H9 (cell line): Measurements from ENCODE around the gene HNRNPLL. TPM values are rescaled to one million over a fixed set of nuclear protein-coding genes. Genes with fewer than 3 reads are reported as not detected.

Source experiments
- DNase-seq: peaks from one replicate; pipeline ENCODE4 v3.0.0-alpha.2; 2017
- H2AFZ ChIP-seq: one replicate; pipeline ENCODE4 v1.6.1; 2013; ENCODE audit warnings: mild to moderate bottlenecking, low read length, control low read depth, moderate library complexity
- H2AK5ac ChIP-seq: 2 replicates; pipeline ENCODE4 v1.6.1; 2013; ENCODE audit warnings: low read length, control low read depth, mixed read lengths; ENCODE audit not compliant: insufficient read length
- H2BK120ac ChIP-seq: one replicate; pipeline ENCODE4 v1.6.1; 2013; ENCODE audit warnings: low read depth, mild to moderate bottlenecking, low read length, control low read depth, inconsistent platforms; ENCODE audit not compliant: poor library complexity, severe bottlenecking
- H2BK12ac ChIP-seq: 2 replicates; pipeline ENCODE4 v1.6.1; 2013; ENCODE audit warnings: low read length, control low read depth, mixed read lengths, low read depth; ENCODE audit not compliant: insufficient read length
- H2BK15ac ChIP-seq: 2 replicates; pipeline ENCODE4 v1.6.1; 2013; ENCODE audit warnings: low read depth, low read length, control low read depth
- H2BK20ac ChIP-seq: one replicate; pipeline ENCODE4 v1.6.1; 2013; ENCODE audit warnings: low read depth, mild to moderate bottlenecking, low read length, control low read depth, inconsistent platforms; ENCODE audit not compliant: poor library complexity, severe bottlenecking
- H2BK5ac ChIP-seq: 2 replicates; pipeline ENCODE4 v1.6.1; 2013; ENCODE audit warnings: low read length, control low read depth, mixed read lengths; ENCODE audit not compliant: insufficient read length
- H3K14ac ChIP-seq: 2 replicates; pipeline ENCODE4 v1.6.1; 2013; ENCODE audit warnings: low read length, control low read depth; ENCODE audit not compliant: insufficient read depth
- H3K18ac ChIP-seq: 2 replicates; pipeline ENCODE4 v1.6.1; 2013; ENCODE audit warnings: low read depth, mild to moderate bottlenecking, mixed read lengths, low read length, control low read depth; ENCODE audit not compliant: insufficient read length
- H3K23ac ChIP-seq: 2 replicates; pipeline ENCODE4 v1.6.1; 2013; ENCODE audit warnings: low read length, control low read depth, mixed read lengths, low read depth; ENCODE audit not compliant: insufficient read length
- H3K23me2 ChIP-seq: 2 replicates; pipeline ENCODE4 v1.6.1; 2013; ENCODE audit warnings: low read depth, mild to moderate bottlenecking, mixed read lengths, low read length, control low read depth; ENCODE audit not compliant: insufficient read length, poor library complexity, severe bottlenecking
- H3K27ac ChIP-seq: 2 replicates; pipeline ENCODE4 v1.5.1; 2013; ENCODE audit warnings: low read length, control low read depth, mixed read lengths, low read depth; ENCODE audit not compliant: insufficient read length
- H3K27me3 ChIP-seq: 2 replicates; pipeline ENCODE4 v1.6.1; 2013; ENCODE audit warnings: low read length, control low read depth, inconsistent platforms; ENCODE audit not compliant: insufficient read depth
- H3K4ac ChIP-seq: 2 replicates; pipeline ENCODE4 v1.6.1; 2013; ENCODE audit warnings: low read depth, mild to moderate bottlenecking, control low read depth, inconsistent platforms, low read length, moderate library complexity
- H3K4me1 ChIP-seq: 2 replicates; pipeline ENCODE4 v1.6.1; 2013; ENCODE audit warnings: low read length, control low read depth, inconsistent platforms; ENCODE audit not compliant: insufficient read depth
- H3K4me2 ChIP-seq: 2 replicates; pipeline ENCODE4 v1.6.1; 2013; ENCODE audit warnings: low read length, control low read depth, mixed read lengths; ENCODE audit not compliant: insufficient read length, insufficient read depth
- H3K56ac ChIP-seq: 2 replicates; pipeline ENCODE4 v1.6.1; 2013; ENCODE audit warnings: low read depth, mild to moderate bottlenecking, mixed read lengths, low read length, control low read depth; ENCODE audit not compliant: insufficient read length
- H3K79me1 ChIP-seq: 2 replicates; pipeline ENCODE4 v1.6.1; 2013; ENCODE audit warnings: low read depth, mild to moderate bottlenecking, moderate library complexity, low read length, control low read depth, inconsistent platforms; ENCODE audit not compliant: insufficient read depth, poor library complexity, severe bottlenecking
- H3K79me2 ChIP-seq: 2 replicates; pipeline ENCODE4 v1.6.1; 2013; ENCODE audit warnings: low read length, control low read depth, inconsistent platforms; ENCODE audit not compliant: insufficient read depth
- H3K9ac ChIP-seq: 2 replicates; pipeline ENCODE4 v1.6.1; 2013; ENCODE audit warnings: low read length, control low read depth, mixed read lengths; ENCODE audit not compliant: insufficient read length; ENCODE audit errors: extremely low read depth
- H3K9me3 ChIP-seq: one replicate; pipeline ENCODE4 v1.6.1; 2013; ENCODE audit warnings: low read depth, low read length, inconsistent platforms; ENCODE audit not compliant: control insufficient read depth
- H3T11ph ChIP-seq: one replicate; pipeline ENCODE4 v1.6.1; 2013; ENCODE audit warnings: mild to moderate bottlenecking, low read length, control low read depth, inconsistent platforms
- H4K20me1 ChIP-seq: one replicate; pipeline ENCODE4 v1.6.1; 2013; ENCODE audit not compliant: control insufficient read depth, insufficient read length, insufficient read depth
- H4K5ac ChIP-seq: 2 replicates; pipeline ENCODE4 v1.6.1; 2013; ENCODE audit warnings: low read depth, mild to moderate bottlenecking, mixed read lengths, low read length, control low read depth; ENCODE audit not compliant: insufficient read length
- H4K8ac ChIP-seq: replicated peaks from 2 replicates; pipeline ENCODE4 v1.6.1; 2013; ENCODE audit warnings: low read length, control low read depth, mixed read lengths, low read depth; ENCODE audit not compliant: insufficient read length
- H4K91ac ChIP-seq: 2 replicates; pipeline ENCODE4 v1.6.1; 2013; ENCODE audit warnings: low read depth, mild to moderate bottlenecking, moderate library complexity, mixed read lengths, low read length, control low read depth; ENCODE audit not compliant: insufficient read length
- H3K27ac Mint-ChIP-seq, 3 experiments: 2 replicates in 2 of 3; 3 replicates in 1 of 3; pipeline ENCODE4 v1.8.0; 2020 to 2021; ENCODE audit warnings: mixed read lengths in 3 of 3, mild to moderate bottlenecking in 1 of 3, moderate library complexity in 1 of 3
- H3K27me3 Mint-ChIP-seq: 2 replicates; pipeline ENCODE4 v1.8.0; 2021; ENCODE audit warnings: low read depth, mild to moderate bottlenecking, moderate library complexity, mixed read lengths
- H3K36me3 Mint-ChIP-seq, 3 experiments: 2 replicates in 2 of 3; 3 replicates in 1 of 3; pipeline ENCODE4 v1.8.0; 2020 to 2021; ENCODE audit warnings: low read depth in 3 of 3, mixed read lengths in 3 of 3; ENCODE audit not compliant: insufficient read depth in 1 of 3
- H3K4me1 Mint-ChIP-seq, 2 experiments: 2 replicates each; pipeline ENCODE4 v1.8.0; 2020; ENCODE audit warnings: mixed read lengths in 2 of 2
- H3K4me3 Mint-ChIP-seq, 2 experiments: 2 replicates in 1 of 2; 3 replicates in 1 of 2; pipeline ENCODE4 v1.8.0; 2020 to 2021; ENCODE audit warnings: mild to moderate bottlenecking in 2 of 2, mixed read lengths in 2 of 2, moderate library complexity in 1 of 2
- H3K9me3 Mint-ChIP-seq, 2 experiments: 2 replicates in 1 of 2; 3 replicates in 1 of 2; pipeline ENCODE4 v1.8.0; 2020; ENCODE audit warnings: mild to moderate bottlenecking in 2 of 2, mixed read lengths in 2 of 2, moderate library complexity in 1 of 2
- CTCF ChIP-seq: fragments of 200-600 bp; sonication (generic); conservative IDR thresholded peaks from 3 replicates; pipeline ENCODE4 v1.8.0; 2021; ENCODE audit warnings: antibody characterized with exemption, mild to moderate bottlenecking
- WGBS: extraction: QIAGEN DNeasy Blood & Tissue Kit; methylation state at CpG from one replicate; pipeline ENCODE4 v1.1.7; 2013; ENCODE audit warnings: missing lambda C conversion rate, low lambda C conversion rate, mixed read lengths; ENCODE audit not compliant: insufficient read length; ENCODE audit errors: extremely low coverage; 5-methylcytosine and 5-hydroxymethylcytosine counted together
- total RNA-seq: library from RNA; stranded (reverse); gene quantifications from 2 replicates; pipeline ENCODE4 v1.2.1, GENCODE V29; 2021

The HNRNPLL gene
- total RNA-seq, 1 experiment from 2014 or later: 52.3 TPM

GRCh38 chr2:38598200-38598990 lies 4.3 kb downstream of the HNRNPLL start:
- peaks cover 42 to 44% of the 10 kb centered on the region in 2 experiments for H3K4me1 Mint-ChIP-seq
- H3K56ac ChIP-seq: no peak overlapping the region
- H3K27ac ChIP-seq: no peak overlapping the region
- no peak overlapping the region for H4K5ac ChIP-seq
- no peak overlapping the region for H2AK5ac ChIP-seq
- H3K14ac ChIP-seq: no peak overlapping the region
- no peaks in the 10 kb centered on the region for H3K27me3 ChIP-seq
- no peak overlapping the region for H3K4ac ChIP-seq
- H2BK12ac ChIP-seq: no peak overlapping the region
- no peak overlapping the region for H3T11ph ChIP-seq
- H3K23ac ChIP-seq: no peak overlapping the region
- WGBS: no CpG with 5 or more reads among the region's 5 CpGs
- H3K9me3 ChIP-seq: no peaks in the 10 kb centered on the region
- H2BK5ac ChIP-seq: no peak overlapping the region
- H3K9me3 Mint-ChIP-seq: no peaks in the 10 kb centered on the region
- H3K23me2 ChIP-seq: peaks cover 11% of the 10 kb centered on the region
- H2AFZ ChIP-seq: no peak overlapping the region
- no peak overlapping the region for H4K8ac ChIP-seq
- no peak overlapping the region for H4K91ac ChIP-seq
- peaks cover 4% of the 10 kb centered on the region for H3K4me1 ChIP-seq
- H3K79me2 ChIP-seq: peaks cover 49% of the 10 kb centered on the region; the same call in 1 of the 2 replicates
- H3K4me2 ChIP-seq: peak overlapping the region; percentile 37
- H4K20me1 ChIP-seq: no peaks in the 10 kb centered on the region
- H2BK120ac ChIP-seq: no peak overlapping the region
- H3K9ac ChIP-seq: peak overlapping the region; percentile 12
- no peak overlapping the region for H3K18ac ChIP-seq
- no peaks in the 10 kb centered on the region for H3K27me3 Mint-ChIP-seq
- 0 out of 7 replicates have a peak, but pooled peaks cover 0 to 5% (median 0%) of the 10 kb centered on the region in 3 experiments for H3K36me3 Mint-ChIP-seq
- H2BK20ac ChIP-seq: no peak overlapping the region
- no peak for DNase-seq
- no peak for TF ChIP-seq CTCF
- H3K27ac Mint-ChIP-seq: peak overlapping the region in 2 of 3 experiments; percentile 54 to 67; a peak in 4 of 7 replicates
- H3K79me1 ChIP-seq: peaks cover 2% of the 10 kb centered on the region
- H2BK15ac ChIP-seq: no peak overlapping the region
- peak overlapping the region; percentile 1 to 94; a peak in 4 of 5 replicates for H3K4me3 Mint-ChIP-seq
